Fibroblast of lung (primary cell): Measurements from ENCODE around the gene CKLF.

Experiments used
- CTCF ChIP-seq, 2 donors: IDR thresholded peaks in 1 of 2; conservative IDR thresholded peaks in 1 of 2; 1 replicate in 1 of 2; 2 replicates in 1 of 2; pipeline ENCODE4 v1.5.1; 2011 to 2012; ENCODE audit warnings: low read length in 2 of 2, control low read depth in 1 of 2, inconsistent platforms in 1 of 2, low read depth in 1 of 2, mild to moderate bottlenecking in 1 of 2
- EZH2 ChIP-seq: IDR thresholded peaks from 2 replicates; pipeline ENCODE4 v1.5.1; 2012; ENCODE audit warnings: low read length, control low read depth, mild to moderate bottlenecking; ENCODE audit errors: missing control alignments

GRCh38 chr16:66522816-66523590 lies 29.4 kb upstream of the CKLF start:
- TF ChIP-seq CTCF (conservative IDR thresholded peaks at IDR 0.05 in 1 of 2, IDR thresholded peaks at IDR 0.05 in 1 of 2; ENCODE audit: low read depth in 1 of 2, low read length in 2 of 2) = no peak
- no peak for TF ChIP-seq EZH2
